K562 (cell line): ENCODE results near the gene TREH. TPM values are rescaled to one million over a fixed set of nuclear protein-coding genes. Genes with fewer than 3 reads are reported as not detected.
A peak's percentile ranks its signal among the peaks of the same experiment; 100 is the strongest.

Source experiments
- ATAC-seq: fragments of 200-7000 bp; cut with Tn5 transposase; 3 replicates; pipeline ENCODE4 v1.9.1; 2020; ENCODE audit warnings: moderate library complexity
- BruUV-seq: library from RNA; stranded (reverse); fragments of 400-500 nt; replicated peaks from 2 replicates; lab custom pipeline; 2021; lab: Mats Ljungman, UMichigan
- CTCF ChIA-PET: fragments of 300-600 bp; formaldehyde crosslinking; extraction: SDS; loops from one replicate; lab custom pipeline; 2021; ENCODE audit warnings: low intra/inter-chr PET ratio; lab: Yijun Ruan, JAX
- POLR2A ChIA-PET: fragments of 300-600, 350-650 bp; sonication (Branson Sonifier 250); formaldehyde crosslinking; extraction: SDS; loops from one replicate; lab custom pipeline; 2021; ENCODE audit warnings: antibody characterized with exemption, inconsistent platforms; lab: Yijun Ruan, JAX
- DNase-seq, 4 experiments: peaks; one replicate each; pipeline versions ENCODE4 v3.0.0 to v3.0.0-alpha.2; 2011 to 2018; ENCODE audit warnings: low spot score in 3 of 4, mixed read lengths in 3 of 4; ENCODE audit errors: extremely low read depth in 1 of 4
- FAIRE-seq: peaks from 2 replicates; lab custom pipeline; 2011; peaks lifted over from hg19 to GRCh38; lab: Jason Lieb, UNC
- H2AFZ ChIP-seq: 2 replicates; pipeline ENCODE4 v1.6.0; 2011; ENCODE audit warnings: low read depth, low read length, control low read depth, inconsistent platforms
- H3K27ac ChIP-seq: fragments of 200-600 bp; 3 replicates; pipeline ENCODE4 v1.8.0; 2011; ENCODE audit warnings: low read depth, mild to moderate bottlenecking, control low read depth, inconsistent platforms, low read length, moderate library complexity, mixed read lengths; ENCODE audit errors: extremely low read depth
- H3K27me3 ChIP-seq, 2 experiments: fragments of 300-600 bp in 1 of 2; 2 replicates in 1 of 2; 3 replicates in 1 of 2; pipeline versions ENCODE4 v1.6.0 to v1.8.0; 2011; ENCODE audit warnings: inconsistent platforms in 2 of 2, low read length in 2 of 2, mild to moderate bottlenecking in 1 of 2, mixed read lengths in 1 of 2, moderate library complexity in 1 of 2; ENCODE audit not compliant: control insufficient read depth in 2 of 2, insufficient read depth in 2 of 2
- H3K36me3 ChIP-seq: fragments of 300-600 bp; 3 replicates; pipeline ENCODE4 v1.8.0; 2011; ENCODE audit warnings: mild to moderate bottlenecking, low read length, inconsistent platforms; ENCODE audit not compliant: control insufficient read depth, insufficient read depth
- H3K4me1 ChIP-seq, 2 experiments: fragments of 200-600 bp in 1 of 2; replicated peaks in 1 of 2; 2 replicates in 1 of 2; 3 replicates in 1 of 2; pipeline versions ENCODE4 v1.5.1 to v1.8.0; 2011; ENCODE audit warnings: inconsistent platforms in 2 of 2, low read length in 2 of 2, mild to moderate bottlenecking in 1 of 2, mixed read lengths in 1 of 2, moderate library complexity in 1 of 2; ENCODE audit not compliant: control insufficient read depth in 2 of 2, insufficient read depth in 2 of 2
- H3K4me2 ChIP-seq: 2 replicates; pipeline ENCODE4 v1.6.1; 2011; ENCODE audit warnings: low read length, control low read depth, inconsistent platforms, mixed read lengths; ENCODE audit not compliant: insufficient read depth
- H3K4me3 ChIP-seq: fragments of 200-600 bp; sonication (generic), shearing (Covaris generic); 2 replicates; pipeline ENCODE4 v1.5.1; 2016; ENCODE audit warnings: control low read depth, inconsistent platforms
- H3K79me2 ChIP-seq: fragments of 200-600 bp; 3 replicates; pipeline ENCODE4 v1.8.0; 2011; ENCODE audit warnings: low read length, inconsistent platforms; ENCODE audit not compliant: control insufficient read depth, insufficient read depth
- H3K9ac ChIP-seq, 2 experiments: 2 replicates each; pipeline versions ENCODE4 v1.6.0 to v1.6.1; 2011; ENCODE audit warnings: low read depth in 2 of 2, low read length in 2 of 2, control low read depth in 1 of 2, inconsistent platforms in 1 of 2, mild to moderate bottlenecking in 1 of 2, mixed read lengths in 1 of 2; ENCODE audit not compliant: insufficient read depth in 1 of 2
- H3K9me1 ChIP-seq: one replicate; pipeline ENCODE4 v1.6.0; 2011; ENCODE audit warnings: inconsistent platforms, mild to moderate bottlenecking, low read length, moderate library complexity; ENCODE audit not compliant: control insufficient read depth, insufficient read depth
- H3K9me3 ChIP-seq: replicated peaks from 2 replicates; pipeline ENCODE4 v1.5.1; 2011; ENCODE audit warnings: low read depth, low read length, inconsistent platforms; ENCODE audit not compliant: control insufficient read depth, insufficient read depth
- H4K20me1 ChIP-seq: replicated peaks from 2 replicates; pipeline ENCODE4 v1.6.1; 2011; ENCODE audit warnings: low read length, inconsistent platforms, mixed read lengths; ENCODE audit not compliant: control insufficient read depth, insufficient read depth
- SMARCE1 ChIP-seq: fragments of 450-650 bp; IDR thresholded peaks from 2 replicates; pipeline ENCODE4 v1.7.1; 2016; ENCODE audit warnings: mild to moderate bottlenecking
- SPI1 ChIP-seq: IDR thresholded peaks from 2 replicates; pipeline ENCODE4 v1.6.1; 2011; ENCODE audit warnings: low read depth, low read length, control low read depth, borderline replicate concordance
- ZNF184 ChIP-seq: sonication (generic); formaldehyde crosslinking; IDR thresholded peaks from 2 replicates; pipeline ENCODE4 v1.5.0; 2020; ENCODE audit warnings: missing genetic modification reagents
- WGBS: fragments of 100-300 bp; shearing (Covaris generic); methylation state at CpG from one replicate; pipeline ENCODE4 v1.1.6; 2016; ENCODE audit warnings: low coverage, mixed read lengths; ENCODE audit not compliant: insufficient coverage; ENCODE audit errors: missing lambda C conversion rate; 5-methylcytosine and 5-hydroxymethylcytosine counted together
- in situ Hi-C: fragments of 300-500 bp; cut with MboI; formaldehyde crosslinking; loops from 4 replicates; pipeline ENCODE4 v1.15.0; 2018; ENCODE audit warnings: inconsistent platforms, mixed read lengths
- intact Hi-C: fragments of 100-400 bp; cut with micrococcal nuclease; formaldehyde crosslinking; loops from 2 replicates; pipeline ENCODE4 v1.14.2; 2022
- polyA plus RNA-seq, 8 experiments: library from polyadenylated mRNA; depleted of rRNA in 4 of 8; stranded (reverse) in 5 of 8; unstranded in 3 of 8; fragments of >200 nt; fragmentation: Nextera tagmentation in 2 of 8; fragmentation: Illumina TruSeq in 1 of 8; extraction: Ambion mirVana in 2 of 8; extraction: Trizol in 1 of 8; gene quantifications; 2 replicates each; pipeline versions ENCODE4 v1.2.1 to v1.2.3, GENCODE V29; 2011 to 2014; ENCODE audit warnings: inconsistent platforms in 1 of 8, missing spikeins in 1 of 8
- total RNA-seq, 7 experiments: library from RNA; depleted of rRNA in 6 of 7; stranded (reverse); fragments of >200 nt in 6 of 7; fragmentation: Illumina TruSeq in 2 of 7; extraction: Trizol in 2 of 7; gene quantifications; 2 replicates each; pipeline versions ENCODE4 v1.2.1 to v1.2.3, GENCODE V29; 2011 to 2021; ENCODE audit warnings: low replicate concordance in 1 of 7
- TF ChIP-seq, protein P1 (sequence below): fragments of 250-450 bp; sonication (Bioruptor Pico); IDR thresholded peaks from 2 replicates; pipeline ENCODE4 v1.8.0; 2022; ENCODE audit warnings: moderate library complexity, mild to moderate bottlenecking, inconsistent platforms
- TF ChIP-seq, protein P2 (sequence below): sonication (generic); formaldehyde crosslinking; IDR thresholded peaks from 2 replicates; pipeline ENCODE4 v1.8.0; 2022; ENCODE audit warnings: missing genetic modification reagents, mild to moderate bottlenecking, moderate library complexity, borderline replicate concordance

The TREH gene
- total and polyA plus RNA-seq, 9 of the 15 experiments (the other 6 are each of a cell fraction or from before 2014, with no cell fraction given): 0.09 to 0.20 (median 0.11) TPM; not detected in 6

DNA sequence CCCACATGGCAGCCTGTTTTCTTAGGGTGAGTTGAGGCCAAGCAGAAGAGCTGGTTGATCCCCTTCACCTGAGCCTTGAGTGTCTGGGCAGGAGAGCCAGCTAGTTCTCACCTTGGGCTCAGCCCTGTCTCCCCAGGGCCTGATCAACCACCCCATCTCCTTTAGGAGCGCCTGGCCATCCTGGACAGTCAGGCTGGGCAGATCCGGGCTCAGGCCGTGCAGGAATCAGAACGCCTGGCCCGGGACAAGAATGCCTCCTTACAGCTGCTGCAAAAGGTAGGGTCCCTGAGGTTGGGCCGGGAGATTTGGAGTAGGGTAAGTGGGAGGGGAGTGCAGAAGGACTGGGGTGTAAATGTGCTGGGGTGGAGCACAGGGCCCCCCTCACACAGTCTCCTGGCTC lies 40.7 kb downstream of the TREH start (continued):
- TF ChIP-seq, protein P1, sequence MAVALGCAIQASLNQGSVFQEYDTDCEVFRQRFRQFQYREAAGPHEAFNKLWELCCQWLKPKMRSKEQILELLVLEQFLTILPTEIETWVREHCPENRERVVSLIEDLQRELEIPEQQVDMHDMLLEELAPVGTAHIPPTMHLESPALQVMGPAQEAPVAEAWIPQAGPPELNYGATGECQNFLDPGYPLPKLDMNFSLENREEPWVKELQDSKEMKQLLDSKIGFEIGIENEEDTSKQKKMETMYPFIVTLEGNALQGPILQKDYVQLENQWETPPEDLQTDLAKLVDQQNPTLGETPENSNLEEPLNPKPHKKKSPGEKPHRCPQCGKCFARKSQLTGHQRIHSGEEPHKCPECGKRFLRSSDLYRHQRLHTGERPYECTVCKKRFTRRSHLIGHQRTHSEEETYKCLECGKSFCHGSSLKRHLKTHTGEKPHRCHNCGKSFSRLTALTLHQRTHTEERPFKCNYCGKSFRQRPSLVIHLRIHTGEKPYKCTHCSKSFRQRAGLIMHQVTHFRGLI (CRISPR knock-in tag): no peak
- TF ChIP-seq ZNF184: no peak
- TF ChIP-seq, protein P2, sequence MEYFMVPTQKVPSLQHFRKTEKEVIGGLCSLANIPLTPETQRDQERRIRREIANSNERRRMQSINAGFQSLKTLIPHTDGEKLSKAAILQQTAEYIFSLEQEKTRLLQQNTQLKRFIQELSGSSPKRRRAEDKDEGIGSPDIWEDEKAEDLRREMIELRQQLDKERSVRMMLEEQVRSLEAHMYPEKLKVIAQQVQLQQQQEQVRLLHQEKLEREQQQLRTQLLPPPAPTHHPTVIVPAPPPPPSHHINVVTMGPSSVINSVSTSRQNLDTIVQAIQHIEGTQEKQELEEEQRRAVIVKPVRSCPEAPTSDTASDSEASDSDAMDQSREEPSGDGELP (CRISPR knock-in tag): no peak
- TF ChIP-seq, all 486 proteins: peak for 0

DNA sequence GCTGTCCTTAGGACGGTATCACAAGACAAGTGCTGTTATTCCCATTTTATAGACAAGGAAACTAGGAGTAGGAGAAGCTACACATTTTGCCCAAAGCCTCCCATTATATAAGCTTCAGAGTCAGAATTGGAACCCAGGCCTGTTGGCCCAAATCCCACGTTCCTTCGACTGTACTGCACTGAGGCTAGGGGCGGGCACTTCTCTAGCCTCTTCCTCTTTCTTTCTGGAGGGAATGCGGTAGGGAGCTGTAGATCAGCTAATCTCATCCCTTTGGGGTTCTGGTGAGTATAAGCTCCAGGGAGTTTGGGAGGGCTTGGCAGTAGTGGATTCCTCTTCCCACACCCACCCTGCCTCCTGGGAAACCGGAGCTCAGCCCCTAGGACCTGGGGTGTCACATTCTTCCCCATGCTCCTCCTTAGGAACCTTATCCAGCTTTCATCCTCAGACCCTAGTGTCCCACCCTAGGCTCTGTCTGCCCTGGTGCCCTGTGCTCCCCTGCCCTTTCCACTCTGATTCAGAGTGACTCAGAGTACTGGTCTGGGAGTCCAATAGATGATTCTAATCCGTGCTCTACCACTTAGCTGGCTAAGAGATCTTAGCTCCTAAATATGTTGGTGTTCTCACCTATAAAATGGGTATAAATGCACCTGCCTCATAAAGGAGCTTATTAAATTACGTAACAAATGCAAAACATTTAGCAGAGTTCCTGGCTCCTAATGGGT lies 42.7 kb downstream of the TREH start:
- CTCF ChIA-PET: no interaction called here
- Histone ChIP-seq H3K9me1 (peaks cover 3% of the 10 kb centered on the region), H3K79me2 (no peaks in the 10 kb centered on the region), H3K27ac (no peak overlapping the region), H3K9ac (no peak overlapping the region; a peak in 1 of 4 replicates), H4K20me1 (no peaks in the 10 kb centered on the region), H2AFZ (no peak overlapping the region), H3K36me3 (peaks cover 41% of the 10 kb centered on the region; the same call in 2 of the 3 replicates), H3K4me3 (no peak overlapping the region), H3K9me3 (no peaks in the 10 kb centered on the region), H3K27me3 (no peaks in the 10 kb centered on the region), H3K4me2 (no peak overlapping the region), H3K4me1 (peaks cover 22 to 25% of the 10 kb centered on the region in 2 experiments; a peak in 4 of 5 replicates)
- in situ Hi-C loops: no loop called here
- FAIRE-seq (no peak), DNase-seq (no peak), ATAC-seq (no peak)
- POLR2A ChIA-PET: interaction anchor here (1.2 to 1.5 kb wide), 2 partner anchors 10 to 15 kb away, joined by 3 to 6 read pairs; no protein-coding TSS in a partner anchor
- TF ChIP-seq SMARCE1 (no peak), SPI1 (peak; percentile 66; the same call in 1 of the 2 replicates)
- 76% methylated on average over 8 of the region's 8 CpGs for WGBS
- intact Hi-C loops: no loop called here
- no TSS peak for BruUV-seq
